Endothelial cell of umbilical vein (primary cell): Measurements from ENCODE around the gene ZNF213. TPM values are rescaled to one million over a fixed set of nuclear protein-coding genes. Genes with fewer than 3 reads are reported as not detected.

Experiments used
- BruUV-seq: library from RNA; stranded (reverse); fragments of 400-500 nt; replicated peaks from 2 replicates; lab custom pipeline; 2021; lab: Mats Ljungman, UMichigan
- CTCF ChIA-PET: fragments of 300-600, 350-600 bp; sonication (Branson Sonifier 250); formaldehyde crosslinking; loops from one replicate; lab custom pipeline; 2021; ENCODE audit warnings: antibody characterized with exemption, inconsistent platforms; lab: Charles Lee
- POLR2A ChIA-PET: fragments of 300-600, 350-600 bp; sonication (Branson Sonifier 250); formaldehyde crosslinking; loops from one replicate; lab custom pipeline; 2021; ENCODE audit warnings: antibody characterized with exemption, inconsistent platforms; lab: Charles Lee
- DNase-seq: peaks from one replicate; pipeline ENCODE4 v3.0.0-alpha.2; 2011; ENCODE audit warnings: low read depth, low spot score
- FAIRE-seq: peaks from 2 replicates; lab custom pipeline; 2011; peaks lifted over from hg19 to GRCh38; lab: Jason Lieb, UNC
- H2AFZ ChIP-seq: 2 replicates; pipeline ENCODE4 v1.6.0; 2012; ENCODE audit warnings: low read depth, low read length, control low read depth, inconsistent platforms
- H3K27ac ChIP-seq: 2 replicates; pipeline ENCODE4 v1.5.1; 2011; ENCODE audit warnings: low read depth, mild to moderate bottlenecking, control low read depth, low read length, moderate library complexity; ENCODE audit not compliant: insufficient read depth
- H3K27me3 ChIP-seq, 2 experiments: 2 replicates each; pipeline versions ENCODE4 v1.6.0 to v1.6.1; 2011; ENCODE audit warnings: low read length in 2 of 2, mixed read lengths in 1 of 2; ENCODE audit not compliant: control insufficient read depth in 2 of 2, insufficient read depth in 2 of 2
- H3K36me3 ChIP-seq, 2 experiments: 2 replicates in 1 of 2; 3 replicates in 1 of 2; pipeline ENCODE4 v1.5.1; 2011; ENCODE audit warnings: low read length in 2 of 2, mild to moderate bottlenecking in 1 of 2, moderate library complexity in 1 of 2; ENCODE audit not compliant: control insufficient read depth in 2 of 2, insufficient read depth in 2 of 2; ENCODE audit errors: extremely low read depth in 1 of 2
- H3K4me1 ChIP-seq: 3 replicates; pipeline ENCODE4 v1.5.1; 2011; ENCODE audit warnings: mild to moderate bottlenecking, low read length; ENCODE audit not compliant: control insufficient read depth, insufficient read depth; ENCODE audit errors: extremely low read depth
- H3K4me2 ChIP-seq: 2 replicates; pipeline ENCODE4 v1.6.1; 2011; ENCODE audit warnings: low read length, control low read depth, mixed read lengths; ENCODE audit not compliant: insufficient read depth
- H3K4me3 ChIP-seq, 3 experiments: fragments of 200-600 bp in 1 of 3; sonication (generic), shearing (Covaris generic) in 1 of 3; replicated peaks in 1 of 3; 2 replicates each; pipeline ENCODE4 v1.5.1; 2011 to 2016; ENCODE audit warnings: control low read depth in 3 of 3, low read length in 3 of 3, mild to moderate bottlenecking in 2 of 3, inconsistent platforms in 1 of 3, low read depth in 1 of 3, moderate library complexity in 1 of 3; ENCODE audit not compliant: insufficient read depth in 1 of 3
- H3K79me2 ChIP-seq: 2 replicates; pipeline ENCODE4 v1.6.0; 2012; ENCODE audit warnings: low read length, inconsistent platforms; ENCODE audit not compliant: control insufficient read depth, insufficient read depth
- H3K9ac ChIP-seq: replicated peaks from 2 replicates; pipeline ENCODE3; 2011; ENCODE audit warnings: low read length, control low read depth; ENCODE audit not compliant: insufficient read depth; ENCODE audit errors: extremely low read depth
- H3K9me1 ChIP-seq: replicated peaks from 3 replicates; pipeline ENCODE4 v1.6.0; 2011; ENCODE audit warnings: mild to moderate bottlenecking, low read length; ENCODE audit not compliant: control insufficient read depth, insufficient read depth; ENCODE audit errors: extremely low read depth
- H3K9me3 ChIP-seq: replicated peaks from 2 replicates; pipeline ENCODE4 v1.5.1; 2012; ENCODE audit warnings: low read length, inconsistent platforms; ENCODE audit not compliant: control insufficient read depth, insufficient read depth
- H4K20me1 ChIP-seq: replicated peaks from 2 replicates; pipeline ENCODE3; 2011; ENCODE audit warnings: mild to moderate bottlenecking, low read length; ENCODE audit not compliant: control insufficient read depth, insufficient read depth; ENCODE audit errors: extremely low read depth
- EZH2 ChIP-seq: IDR thresholded peaks from 2 replicates; pipeline ENCODE4 v1.6.1; 2012; ENCODE audit warnings: borderline replicate concordance, low read depth, mild to moderate bottlenecking, moderate library complexity, low read length, inconsistent platforms; ENCODE audit not compliant: severe bottlenecking
- FOS ChIP-seq: IDR thresholded peaks from 2 replicates; pipeline ENCODE4 v1.6.1; 2011; ENCODE audit warnings: mild to moderate bottlenecking, low read length, moderate library complexity, borderline replicate concordance; ENCODE audit not compliant: insufficient read depth
- GATA2 ChIP-seq: IDR thresholded peaks from 2 replicates; pipeline ENCODE4 v1.7.0; 2011; ENCODE audit warnings: low read depth, mild to moderate bottlenecking, moderate library complexity, mixed read lengths, low read length; ENCODE audit not compliant: insufficient read length, insufficient read depth
- JUN ChIP-seq: IDR thresholded peaks from 2 replicates; pipeline ENCODE4 v1.6.1; 2011; ENCODE audit warnings: borderline replicate concordance, low read depth; ENCODE audit not compliant: insufficient read length, insufficient read depth
- MYC ChIP-seq: IDR thresholded peaks from one replicate; pipeline ENCODE4 v1.6.1; 2011; ENCODE audit warnings: mild to moderate bottlenecking, low read depth, low read length
- POLR2A ChIP-seq: IDR thresholded peaks from 2 replicates; pipeline ENCODE4 v1.6.1; 2012; ENCODE audit warnings: low read depth, mild to moderate bottlenecking, control low read depth, low read length
- POLR2AphosphoS5 ChIP-seq: IDR thresholded peaks from 2 replicates; pipeline ENCODE4 v1.6.1; 2012; ENCODE audit warnings: low read depth, mild to moderate bottlenecking, control low read depth, low read length, moderate library complexity; ENCODE audit not compliant: insufficient read depth
- dilution Hi-C: fragments of 300-500 bp; cut with MboI; formaldehyde crosslinking; loops from one replicate; pipeline ENCODE4 v1.15.0; 2019; ENCODE audit warnings: low sequenced_read_pairs; ENCODE audit not compliant: extremely low pct_ligation_motif_present
- intact Hi-C: fragments of 100-400 bp; cut with micrococcal nuclease; formaldehyde crosslinking; loops from one replicate; pipeline ENCODE4 v1.10.0; 2022
- polyA plus RNA-seq, 4 experiments: library from polyadenylated mRNA; depleted of rRNA in 3 of 4; stranded (reverse) in 3 of 4; unstranded in 1 of 4; fragments of >200 nt; gene quantifications; 2 replicates each; pipeline versions ENCODE4 v1.2.1 to v1.2.3, GENCODE V29; 2011 to 2012; ENCODE audit warnings: missing spikeins in 1 of 4
- total RNA-seq: library from RNA; stranded (reverse); gene quantifications from 2 replicates; pipeline ENCODE4 v1.2.3, GENCODE V29; 2021
- TF ChIP-seq, protein P1 (sequence below): IDR thresholded peaks from 2 replicates; pipeline ENCODE4 v1.6.1; 2011; ENCODE audit not compliant: insufficient read depth, insufficient read length
- TF ChIP-seq, protein P2 (sequence below), 2 donors: IDR thresholded peaks; 1 replicate in 1 of 2; 2 replicates in 1 of 2; pipeline ENCODE4 v1.5.1; 2011; ENCODE audit warnings: low read length in 2 of 2, mild to moderate bottlenecking in 2 of 2, moderate library complexity in 2 of 2, control low read depth in 1 of 2, inconsistent platforms in 1 of 2, low read depth in 1 of 2; ENCODE audit not compliant: insufficient read depth in 1 of 2; ENCODE audit errors: extremely low read depth in 1 of 2

The ZNF213 gene
- total and polyA plus RNA-seq, 2 donors (not counting 3 experiments of a cell fraction or from before 2014, with no cell fraction given), result 2.0 to 9.8 TPM

DNA sequence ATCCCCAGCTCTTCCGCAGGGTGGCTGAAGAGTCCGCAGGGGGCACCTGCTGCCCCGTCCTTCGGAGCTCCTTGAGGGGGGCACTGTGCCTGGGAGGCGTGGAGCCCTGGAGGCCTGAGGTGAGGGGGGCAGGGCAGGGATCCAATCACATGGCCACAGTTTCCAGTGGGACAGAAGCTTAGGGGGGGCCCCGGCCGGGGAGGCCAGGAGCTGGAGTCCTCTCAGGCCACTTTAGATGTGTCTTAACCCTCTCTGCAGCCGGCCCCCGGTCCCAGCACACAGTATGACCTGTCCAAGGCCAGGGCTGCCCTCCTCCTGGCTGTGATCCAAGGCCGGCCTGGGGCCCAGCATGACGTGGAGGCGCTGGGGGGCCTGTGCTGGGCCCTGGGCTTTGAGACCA is 10.8 kb downstream of the ZNF213 start:
- Histone ChIP-seq H4K20me1 (no peaks in the 10 kb centered on the region), H3K9me3 (no peaks in the 10 kb centered on the region), H3K4me2 (no peak overlapping the region), H3K4me3 (no peak overlapping the region), H3K4me1 (peaks cover 6% of the 10 kb centered on the region), H3K9me1 (no peaks in the 10 kb centered on the region), H3K36me3 (peaks cover 0 to 8% of the 10 kb centered on the region in 2 experiments), H3K27ac (no peak overlapping the region), H3K79me2 (no peaks in the 10 kb centered on the region), H2AFZ (no peak overlapping the region), H3K9ac (no peak overlapping the region), H3K27me3 (no peaks in the 10 kb centered on the region)
- ChIA-PET POLR2A (interaction anchor here (0.5 kb wide), 1 partner anchor 1147 kb away, joined by 6 read pairs; no protein-coding TSS in a partner anchor), CTCF (interaction anchor here (1.3 to 8.7 kb wide), 3 partner anchors 10 to 21 kb away, joined by 3 to 54 read pairs (median 3); partner anchors contain the start of gene ZNF213)
- intact Hi-C loops (no loop called here), dilution Hi-C loops (no loop called here)
- DNase-seq (no peak), FAIRE-seq (no peak)
- BruUV-seq, result no TSS peak
- TF ChIP-seq POLR2AphosphoS5, result no peak
- TF ChIP-seq, protein P1, sequence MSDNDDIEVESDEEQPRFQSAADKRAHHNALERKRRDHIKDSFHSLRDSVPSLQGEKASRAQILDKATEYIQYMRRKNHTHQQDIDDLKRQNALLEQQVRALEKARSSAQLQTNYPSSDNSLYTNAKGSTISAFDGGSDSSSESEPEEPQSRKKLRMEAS, result no peak
- no peak for TF ChIP-seq MYC
- TF ChIP-seq GATA2, result no peak
- no peak for TF ChIP-seq JUN
- TF ChIP-seq, protein P2, sequence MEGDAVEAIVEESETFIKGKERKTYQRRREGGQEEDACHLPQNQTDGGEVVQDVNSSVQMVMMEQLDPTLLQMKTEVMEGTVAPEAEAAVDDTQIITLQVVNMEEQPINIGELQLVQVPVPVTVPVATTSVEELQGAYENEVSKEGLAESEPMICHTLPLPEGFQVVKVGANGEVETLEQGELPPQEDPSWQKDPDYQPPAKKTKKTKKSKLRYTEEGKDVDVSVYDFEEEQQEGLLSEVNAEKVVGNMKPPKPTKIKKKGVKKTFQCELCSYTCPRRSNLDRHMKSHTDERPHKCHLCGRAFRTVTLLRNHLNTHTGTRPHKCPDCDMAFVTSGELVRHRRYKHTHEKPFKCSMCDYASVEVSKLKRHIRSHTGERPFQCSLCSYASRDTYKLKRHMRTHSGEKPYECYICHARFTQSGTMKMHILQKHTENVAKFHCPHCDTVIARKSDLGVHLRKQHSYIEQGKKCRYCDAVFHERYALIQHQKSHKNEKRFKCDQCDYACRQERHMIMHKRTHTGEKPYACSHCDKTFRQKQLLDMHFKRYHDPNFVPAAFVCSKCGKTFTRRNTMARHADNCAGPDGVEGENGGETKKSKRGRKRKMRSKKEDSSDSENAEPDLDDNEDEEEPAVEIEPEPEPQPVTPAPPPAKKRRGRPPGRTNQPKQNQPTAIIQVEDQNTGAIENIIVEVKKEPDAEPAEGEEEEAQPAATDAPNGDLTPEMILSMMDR (IDR thresholded peaks at IDR 0.05; ENCODE audit: extremely low read depth in 1 of 2, insufficient read depth in 1 of 2, low read depth in 1 of 2, low read length in 2 of 2), result no peak
- TF ChIP-seq POLR2A, result no peak
- TF ChIP-seq EZH2, result no peak
- no peak for TF ChIP-seq FOS
